ENCODE results near the gene SDE2.
"Not testable (repeated sequence)": the region's sequence is repeated elsewhere in the genome, so short reads cannot be mapped to it uniquely, and the experiment has no call there.

Gene SDE2

GRCh38 chr1:226004396-226004795, 5.3 kb upstream of the SDE2 start:
- no peak for DNase-seq

- no peak for DNase-seq
Measured at GRCh38 chr1:226003502-226004170, 4.5 kb upstream of the SDE2 start.

GRCh38 chr1:226002667-226003501, 3.7 kb upstream of the SDE2 start:
- DNase-seq, result peak; percentile 93

- peak; percentile 94 for DNase-seq
Measured at GRCh38 chr1:226001963-226002666, 3.0 kb upstream of the SDE2 start.

GRCh38 chr1:226001088-226001487, 1.9 kb upstream of the SDE2 start:
- no peak for DNase-seq

- DNase-seq, result not testable (repeated sequence)
Measured at GRCh38 chr1:226000493-226001081, 1.4 kb upstream of the SDE2 start.

- DNase-seq, result no peak
Measured at GRCh38 chr1:225999912-226000337, 782 bp upstream of the SDE2 start.

GRCh38 chr1:225998560-225999226, 450 bp downstream of the SDE2 start:
- no peak for DNase-seq

GRCh38 chr1:225996946-225997545, 2.1 kb downstream of the SDE2 start:
- no peak for DNase-seq

GRCh38 chr1:225995919-225996864, 3.0 kb downstream of the SDE2 start:
- DNase-seq, result no peak

GRCh38 chr1:225990705-225991464, 8.3 kb downstream of the SDE2 start:
- DNase-seq, result no peak

- no peak for DNase-seq
Measured at GRCh38 chr1:225987491-225988316, 11.4 kb downstream of the SDE2 start.

GRCh38 chr1:225981714-225982113, 17.4 kb downstream of the SDE2 start:
- DNase-seq, result no peak

GRCh38 chr1:225980005-225980836, 18.9 kb downstream of the SDE2 start:
- peak; percentile 34 for DNase-seq

GRCh38 chr1:225979421-225979820, 19.7 kb downstream of the SDE2 start:
- no peak for DNase-seq

- DNase-seq, result no peak
Measured at GRCh38 chr1:225977937-225978748, 21.0 kb downstream of the SDE2 start.

GRCh38 chr1:225975146-225975545, 24.0 kb downstream of the SDE2 start:
- DNase-seq, result not testable (repeated sequence)

All from COR-L47 (cell line).